ENCODE measurements around the gene TRAPPC3L. TPM values are rescaled to one million over a fixed set of nuclear protein-coding genes. Genes with fewer than 3 reads are reported as not detected.

The TRAPPC3L gene
- total RNA-seq, 1 experiment from 2014 or later: not detected

DNA sequence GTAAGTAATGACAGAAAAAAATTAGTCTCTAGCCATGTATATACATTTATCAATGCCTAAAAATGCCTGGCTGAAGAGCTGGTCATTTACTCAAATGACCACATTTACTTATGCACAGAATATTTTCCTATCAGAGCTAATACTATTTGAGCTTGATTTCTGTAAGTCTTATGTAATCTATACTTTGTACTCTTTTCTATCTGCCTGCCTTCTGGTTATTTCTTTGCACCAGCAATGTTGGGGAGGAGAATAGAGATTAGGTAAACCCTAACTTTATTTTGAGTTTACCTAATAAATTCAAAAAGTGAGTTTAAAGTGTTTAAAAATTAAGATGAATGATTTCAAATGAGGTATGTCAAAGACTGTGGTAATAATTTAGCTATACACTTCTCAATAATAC is 30.3 kb downstream of the TRAPPC3L start:
- no peak for DNase-seq (ENCODE audit: low spot score)
- peaks cover 32% of the 10 kb centered on the region for H3K4me1 ChIP-seq (ENCODE audit: insufficient read depth, low read length, poor library complexity, severe bottlenecking)
- ChIA-PET CTCF (no interaction called here), POLR2A (ENCODE audit: low non-redundant PET) (no interaction called here)
- H3K36me3 ChIP-seq (ENCODE audit: insufficient read depth, low read length, poor library complexity, severe bottlenecking): no peaks in the 10 kb centered on the region
- no peak overlapping the region for H3K4me3 ChIP-seq (ENCODE audit: low read depth, low read length, poor library complexity, severe bottlenecking)
- intact Hi-C loops (cut with micrococcal nuclease; ENCODE audit: unreplicated experiment): no loop called here
- H3K27ac ChIP-seq (ENCODE audit: low read depth, low read length, poor library complexity, severe bottlenecking): no peak overlapping the region
- no peaks in the 10 kb centered on the region for H3K27me3 ChIP-seq (replicated peaks; ENCODE audit: insufficient read depth, low read depth, low read length, poor library complexity)
- H3K9me3 ChIP-seq (ENCODE audit: low read depth, low read length, poor library complexity, severe bottlenecking): no peaks in the 10 kb centered on the region
- no TSS peak for BruUV-seq (replicated peaks)
- TF ChIP-seq EZH2 (IDR thresholded peaks at IDR 0.05; ENCODE audit: borderline replicate concordance, low read depth, low read length, poor library complexity, severe bottlenecking): no peak
- TF ChIP-seq, protein P1, sequence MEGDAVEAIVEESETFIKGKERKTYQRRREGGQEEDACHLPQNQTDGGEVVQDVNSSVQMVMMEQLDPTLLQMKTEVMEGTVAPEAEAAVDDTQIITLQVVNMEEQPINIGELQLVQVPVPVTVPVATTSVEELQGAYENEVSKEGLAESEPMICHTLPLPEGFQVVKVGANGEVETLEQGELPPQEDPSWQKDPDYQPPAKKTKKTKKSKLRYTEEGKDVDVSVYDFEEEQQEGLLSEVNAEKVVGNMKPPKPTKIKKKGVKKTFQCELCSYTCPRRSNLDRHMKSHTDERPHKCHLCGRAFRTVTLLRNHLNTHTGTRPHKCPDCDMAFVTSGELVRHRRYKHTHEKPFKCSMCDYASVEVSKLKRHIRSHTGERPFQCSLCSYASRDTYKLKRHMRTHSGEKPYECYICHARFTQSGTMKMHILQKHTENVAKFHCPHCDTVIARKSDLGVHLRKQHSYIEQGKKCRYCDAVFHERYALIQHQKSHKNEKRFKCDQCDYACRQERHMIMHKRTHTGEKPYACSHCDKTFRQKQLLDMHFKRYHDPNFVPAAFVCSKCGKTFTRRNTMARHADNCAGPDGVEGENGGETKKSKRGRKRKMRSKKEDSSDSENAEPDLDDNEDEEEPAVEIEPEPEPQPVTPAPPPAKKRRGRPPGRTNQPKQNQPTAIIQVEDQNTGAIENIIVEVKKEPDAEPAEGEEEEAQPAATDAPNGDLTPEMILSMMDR (conservative IDR thresholded peaks at IDR 0.05; ENCODE audit: low read depth, low read length): no peak

DNA sequence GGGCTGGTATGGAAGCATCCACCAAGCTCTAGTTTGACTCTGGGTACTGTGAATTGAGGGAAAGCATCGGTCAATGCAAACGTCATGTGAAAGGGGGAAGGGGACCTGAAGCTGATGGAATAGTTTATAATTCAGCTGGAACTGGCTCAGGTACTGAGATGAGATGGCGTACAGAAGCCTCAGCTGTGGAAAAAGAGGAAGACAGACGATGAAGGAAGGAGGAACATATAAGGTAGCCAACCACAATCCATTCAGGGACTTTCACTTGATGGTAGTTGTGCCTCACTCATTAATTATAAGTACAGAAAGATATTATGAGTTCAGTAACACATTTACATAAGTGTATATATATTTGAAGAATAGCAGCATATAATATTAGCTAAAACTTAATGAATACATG is 31.4 kb downstream of the TRAPPC3L start:
- no peak overlapping the region for H3K4me3 ChIP-seq (ENCODE audit: low read depth, low read length, poor library complexity, severe bottlenecking)
- intact Hi-C loops (cut with micrococcal nuclease; ENCODE audit: unreplicated experiment): loop anchor here (5.0 kb wide), 1 partner anchor 77 kb away; no protein-coding TSS in a partner anchor

DNA sequence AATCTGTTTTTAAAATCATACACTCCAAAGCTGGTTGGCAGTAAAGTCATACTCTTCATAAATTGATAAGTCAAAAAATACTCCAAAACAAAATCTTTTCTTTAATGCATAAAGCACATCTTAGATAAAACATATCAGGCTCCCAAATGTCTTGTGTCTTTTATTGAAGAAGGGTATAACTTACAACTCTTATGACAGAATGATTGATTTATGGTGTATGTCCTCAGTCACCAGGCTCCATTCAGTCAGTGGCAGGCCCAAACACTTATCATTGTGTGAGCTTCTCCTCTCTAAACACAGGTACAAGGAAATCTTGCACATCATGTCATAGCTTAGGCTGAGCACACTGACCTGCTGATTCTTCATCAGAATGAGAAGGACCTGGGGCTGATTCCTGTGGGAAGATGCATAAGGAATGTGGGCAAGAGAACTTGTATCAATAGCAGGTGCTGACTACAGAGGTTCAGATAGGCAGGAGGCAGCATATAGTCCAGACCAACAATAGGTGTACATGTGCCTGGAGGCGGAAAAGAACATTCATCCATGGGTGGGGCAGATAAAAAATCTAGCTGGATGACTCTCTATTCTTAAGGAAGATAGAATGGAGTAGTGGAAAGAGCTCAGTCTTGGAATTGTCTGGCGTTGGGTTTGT is 32.1 kb downstream of the TRAPPC3L start:
- Histone ChIP-seq H3K4me3 (ENCODE audit: low read depth, low read length, poor library complexity, severe bottlenecking) (no peak overlapping the region), H3K27me3 (replicated peaks; ENCODE audit: insufficient read depth, low read depth, low read length, poor library complexity) (no peaks in the 10 kb centered on the region), H3K27ac (ENCODE audit: low read depth, low read length, poor library complexity, severe bottlenecking) (no peak overlapping the region), H3K9me3 (ENCODE audit: low read depth, low read length, poor library complexity, severe bottlenecking) (no peaks in the 10 kb centered on the region), H3K4me1 (ENCODE audit: insufficient read depth, low read length, poor library complexity, severe bottlenecking) (peaks cover 25% of the 10 kb centered on the region), H3K36me3 (ENCODE audit: insufficient read depth, low read length, poor library complexity, severe bottlenecking) (no peaks in the 10 kb centered on the region)
- ChIA-PET CTCF (no interaction called here), POLR2A (ENCODE audit: low non-redundant PET) (no interaction called here)
- no TSS peak for BruUV-seq (replicated peaks)
- TF ChIP-seq EZH2 (IDR thresholded peaks at IDR 0.05; ENCODE audit: borderline replicate concordance, low read depth, low read length, poor library complexity, severe bottlenecking): no peak
- TF ChIP-seq, protein P1 (conservative IDR thresholded peaks at IDR 0.05; ENCODE audit: low read depth, low read length): no peak
- intact Hi-C loops (cut with micrococcal nuclease; ENCODE audit: unreplicated experiment): loop anchor here (5.0 kb wide), 1 partner anchor 76 kb away; no protein-coding TSS in a partner anchor
- no peak for DNase-seq (ENCODE audit: low spot score)

More for the DNA sequence above, 31.4 kb downstream of the TRAPPC3L start:
- ChIA-PET CTCF (no interaction called here), POLR2A (ENCODE audit: low non-redundant PET) (no interaction called here)
- no TSS peak for BruUV-seq (replicated peaks)
- no peak for DNase-seq (ENCODE audit: low spot score)
- H3K27me3 ChIP-seq (replicated peaks; ENCODE audit: insufficient read depth, low read depth, low read length, poor library complexity): no peaks in the 10 kb centered on the region
- no peaks in the 10 kb centered on the region for H3K36me3 ChIP-seq (ENCODE audit: insufficient read depth, low read length, poor library complexity, severe bottlenecking)
- TF ChIP-seq, protein P1 (conservative IDR thresholded peaks at IDR 0.05; ENCODE audit: low read depth, low read length): no peak
- no peak for TF ChIP-seq EZH2 (IDR thresholded peaks at IDR 0.05; ENCODE audit: borderline replicate concordance, low read depth, low read length, poor library complexity, severe bottlenecking)
- H3K27ac ChIP-seq (ENCODE audit: low read depth, low read length, poor library complexity, severe bottlenecking): no peak overlapping the region
- no peaks in the 10 kb centered on the region for H3K9me3 ChIP-seq (ENCODE audit: low read depth, low read length, poor library complexity, severe bottlenecking)
- H3K4me1 ChIP-seq (ENCODE audit: insufficient read depth, low read length, poor library complexity, severe bottlenecking): peaks cover 32% of the 10 kb centered on the region

Data from A673 (cell line).